Transverse colon (tissue), 4 donors: Measurements from ENCODE around the gene SLC25A6. TPM values are rescaled to one million over a fixed set of nuclear protein-coding genes. Genes with fewer than 3 reads are reported as not detected.
A peak's percentile ranks its signal among the peaks of the same experiment; 100 is the strongest.

Experiments
- DNase-seq: peaks from one replicate; pipeline ENCODE4 v3.0.0-alpha.2; 2019
- H3K27ac ChIP-seq, 4 donors: fragments of 200-600 bp; sonication (generic); 2 replicates each; pipeline ENCODE4 v1.5.1; 2016 to 2018; ENCODE audit warnings: inconsistent platforms in 4 of 4
- H3K27me3 ChIP-seq: fragments of 200-600 bp; sonication (generic); 2 replicates; pipeline ENCODE4 v1.5.1; 2017; ENCODE audit warnings: inconsistent platforms
- H3K36me3 ChIP-seq, 4 donors: fragments of 200-600 bp; sonication (generic); 2 replicates each; pipeline ENCODE4 v1.5.1; 2017 to 2019; ENCODE audit warnings: inconsistent platforms in 4 of 4
- H3K4me1 ChIP-seq, 4 donors: fragments of 200-600 bp; sonication (generic); 2 replicates each; pipeline ENCODE4 v1.5.1; 2017 to 2020; ENCODE audit warnings: inconsistent platforms in 4 of 4
- H3K4me3 ChIP-seq, 4 donors: fragments of 200-600 bp; sonication (generic); 1 replicate in 1 of 4; 2 replicates in 3 of 4; pipeline versions ENCODE4 v1.5.1 to v1.6.1; 2017 to 2019; ENCODE audit warnings: inconsistent platforms in 4 of 4
- H3K9me3 ChIP-seq, 2 donors: fragments of 200-600 bp; sonication (generic); 2 replicates each; pipeline ENCODE4 v1.5.1; 2017 to 2019; ENCODE audit warnings: inconsistent platforms in 2 of 2
- EP300 ChIP-seq: sonication (generic); formaldehyde crosslinking; IDR thresholded peaks from one replicate; pipeline ENCODE4 v1.6.1; 2017; ENCODE audit warnings: antibody characterized with exemption, low read depth
- POLR2A ChIP-seq: fragments of 450-650 bp; IDR thresholded peaks from one replicate; pipeline ENCODE4 v1.6.1; 2016; ENCODE audit warnings: antibody characterized with exemption, mild to moderate bottlenecking, moderate library complexity
- POLR2AphosphoS5 ChIP-seq, 3 donors: sonication (generic); formaldehyde crosslinking; IDR thresholded peaks; one replicate each; pipeline ENCODE4 v1.6.1; 2016; ENCODE audit warnings: antibody characterized with exemption in 3 of 3
- WGBS, 2 donors: methylation state at CpG; one replicate each; pipeline ENCODE4 v1.1.5; 2018; ENCODE audit warnings: low coverage in 1 of 2; 5-methylcytosine and 5-hydroxymethylcytosine counted together
- in situ Hi-C, 4 donors: fragments of 200-750 bp; cut with MboI; loops; one replicate each; pipeline versions ENCODE4 v1.15.0 to v1.15.1; 2017; ENCODE audit warnings: low sequenced_read_pairs in 3 of 4, low pct_ligation_motif_present in 1 of 4, low pct_unique_long_range_greater_than_20kb in 1 of 4
- intact Hi-C: fragments of 100-400 bp; cut with DNase I; formaldehyde crosslinking; loops from one replicate; pipeline ENCODE4 v1.15.1; 2023; ENCODE audit warnings: low total_unique reads
- total RNA-seq, 4 donors: library from RNA; depleted of rRNA; stranded (reverse); fragments of >200 nt; gene quantifications; one replicate each; pipeline ENCODE4 v1.1.0, GENCODE V29; 2016
- TF ChIP-seq, protein P1 (sequence below), 5 experiments: fragments of 200-600 bp in 3 of 5; fragments of 450-650 bp in 2 of 5; sonication (generic) in 3 of 5; IDR thresholded peaks; 1 replicate in 2 of 5; 2 replicates in 3 of 5; pipeline ENCODE4 v1.5.1; 2016 to 2017; ENCODE audit warnings: antibody characterized with exemption in 5 of 5, inconsistent platforms in 3 of 5, mild to moderate bottlenecking in 2 of 5, moderate library complexity in 1 of 5

Gene SLC25A6
- total RNA-seq, 4 donors from 2014 or later = 473 to 699 (median 574) TPM

DNA sequence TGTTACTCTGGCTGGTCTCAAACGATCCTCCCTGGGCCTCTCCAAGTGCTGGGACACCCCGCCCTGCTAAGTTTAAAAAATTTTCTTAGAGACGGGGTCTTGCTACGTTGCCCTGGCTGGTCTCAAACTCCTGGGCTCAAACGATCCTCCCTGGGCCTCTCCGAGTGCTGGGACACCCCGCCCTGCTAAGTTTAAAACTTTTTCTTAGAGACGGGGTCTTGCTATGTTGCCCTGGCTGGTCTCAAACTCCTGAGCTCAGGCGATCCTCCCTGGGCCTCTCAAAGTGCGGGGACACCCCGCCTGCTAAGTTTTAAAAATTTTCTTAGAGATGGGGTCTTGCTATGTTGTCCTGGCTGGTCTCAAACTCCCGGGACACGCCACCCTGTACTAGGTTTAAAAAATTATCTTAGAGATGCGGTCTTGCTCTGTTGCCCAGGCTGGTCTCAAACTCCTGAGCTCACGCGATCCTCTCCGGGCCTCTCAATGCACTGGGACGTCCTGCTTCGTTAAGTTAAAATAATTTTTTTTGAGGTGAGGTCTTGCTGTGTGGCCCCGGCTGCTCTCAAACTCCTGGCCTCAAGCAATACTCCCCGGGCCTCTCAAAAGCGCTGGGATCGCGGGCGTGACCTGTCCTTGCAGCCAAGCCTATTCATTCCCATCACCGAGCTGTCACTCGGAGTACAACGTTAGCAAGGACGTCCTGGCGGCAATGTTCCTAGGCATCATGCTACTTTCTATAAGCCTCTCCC, 1.1 kb downstream of the SLC25A6 start:
- Histone ChIP-seq H3K36me3 (peaks cover 1 to 45% (median 25%) of the 10 kb centered on the region in 4 donors), H3K9me3 (no peaks in the 10 kb centered on the region), H3K4me1 (peaks cover 10 to 43% (median 34%) of the 10 kb centered on the region in 4 donors), H3K27me3 (no peaks in the 10 kb centered on the region), H3K27ac (peak overlapping the region; percentile 96 to 100 (median 98)), H3K4me3 (peak overlapping the region; percentile 84 to 98 (median 96))
- in situ Hi-C loops = loop anchor here in 1 of 4 donors (25.0 kb wide), 1 partner anchor 197 kb away; the partner anchor contains the start of gene AKAP17A
- TF ChIP-seq POLR2A = no peak
- no peak for TF ChIP-seq EP300
- TF ChIP-seq, protein P1, sequence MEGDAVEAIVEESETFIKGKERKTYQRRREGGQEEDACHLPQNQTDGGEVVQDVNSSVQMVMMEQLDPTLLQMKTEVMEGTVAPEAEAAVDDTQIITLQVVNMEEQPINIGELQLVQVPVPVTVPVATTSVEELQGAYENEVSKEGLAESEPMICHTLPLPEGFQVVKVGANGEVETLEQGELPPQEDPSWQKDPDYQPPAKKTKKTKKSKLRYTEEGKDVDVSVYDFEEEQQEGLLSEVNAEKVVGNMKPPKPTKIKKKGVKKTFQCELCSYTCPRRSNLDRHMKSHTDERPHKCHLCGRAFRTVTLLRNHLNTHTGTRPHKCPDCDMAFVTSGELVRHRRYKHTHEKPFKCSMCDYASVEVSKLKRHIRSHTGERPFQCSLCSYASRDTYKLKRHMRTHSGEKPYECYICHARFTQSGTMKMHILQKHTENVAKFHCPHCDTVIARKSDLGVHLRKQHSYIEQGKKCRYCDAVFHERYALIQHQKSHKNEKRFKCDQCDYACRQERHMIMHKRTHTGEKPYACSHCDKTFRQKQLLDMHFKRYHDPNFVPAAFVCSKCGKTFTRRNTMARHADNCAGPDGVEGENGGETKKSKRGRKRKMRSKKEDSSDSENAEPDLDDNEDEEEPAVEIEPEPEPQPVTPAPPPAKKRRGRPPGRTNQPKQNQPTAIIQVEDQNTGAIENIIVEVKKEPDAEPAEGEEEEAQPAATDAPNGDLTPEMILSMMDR (IDR thresholded peaks at IDR 0.05) = no peak
- DNase-seq = peak; percentile 13
- intact Hi-C loops = no loop called here
- 44 to 61% methylated on average over 10 to 30 of the region's 30 CpGs for WGBS, 2 donors

DNA sequence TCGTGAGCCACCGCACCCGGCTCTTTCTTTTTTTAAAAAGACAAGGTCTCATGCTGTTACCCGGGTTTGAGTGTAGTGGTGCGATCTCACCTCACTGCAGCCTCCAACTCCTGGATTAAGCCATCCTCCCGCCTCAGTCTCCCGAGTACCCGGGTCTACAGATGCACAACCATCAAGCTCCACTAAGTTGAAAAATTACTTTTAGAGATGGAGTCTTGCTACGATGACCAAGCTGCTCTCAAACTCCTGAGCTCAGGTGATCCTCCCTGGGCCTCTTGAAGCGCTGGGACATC, 2.0 kb downstream of the SLC25A6 start:
- peaks cover 1 to 53% (median 29%) of the 10 kb centered on the region in 4 donors for H3K36me3 ChIP-seq
- WGBS, 2 donors = 91% methylated on average over 10 of the region's 10 CpGs; no CpG with 5 or more reads in 1 of the 2 donors
- no peak for DNase-seq
- peaks cover 10 to 43% (median 34%) of the 10 kb centered on the region in 4 donors for H3K4me1 ChIP-seq
- no peaks in the 10 kb centered on the region for H3K9me3 ChIP-seq
- intact Hi-C loops = no loop called here
- H3K27me3 ChIP-seq = no peaks in the 10 kb centered on the region
- in situ Hi-C loops = loop anchor here in 1 of 4 donors (25.0 kb wide), 1 partner anchor 197 kb away; the partner anchor contains the start of gene AKAP17A
- H3K27ac ChIP-seq = no peak overlapping the region
- TF ChIP-seq, protein P1 (IDR thresholded peaks at IDR 0.05) = no peak
- TF ChIP-seq POLR2AphosphoS5 (IDR thresholded peaks at IDR 0.05) = no peak
- no peak for TF ChIP-seq POLR2A
- no peak for TF ChIP-seq EP300
- H3K4me3 ChIP-seq = peak overlapping the region in 1 of 4 donors; percentile 95

GRCh38 chrX:1389181-1389992, 2.5 kb downstream of the SLC25A6 start:
- H3K4me3 ChIP-seq = no peak overlapping the region
- no peaks in the 10 kb centered on the region for H3K27me3 ChIP-seq
- intact Hi-C loops = no loop called here
- no peaks in the 10 kb centered on the region for H3K9me3 ChIP-seq
- H3K27ac ChIP-seq = no peak overlapping the region
- DNase-seq = no peak
- H3K36me3 ChIP-seq = peaks cover 1 to 55% (median 32%) of the 10 kb centered on the region in 4 donors
- TF ChIP-seq, protein P1 (IDR thresholded peaks at IDR 0.05) = no peak
- TF ChIP-seq POLR2AphosphoS5 (IDR thresholded peaks at IDR 0.05) (no peak), EP300 (no peak), POLR2A (no peak)
- peaks cover 10 to 43% (median 34%) of the 10 kb centered on the region in 4 donors for H3K4me1 ChIP-seq
- WGBS, 2 donors = 93% methylated on average over 48 of the region's 51 CpGs; no CpG with 5 or more reads in 1 of the 2 donors
- in situ Hi-C loops = loop anchor here in 1 of 4 donors (25.0 kb wide), 1 partner anchor 198 kb away; the partner anchor contains the start of gene AKAP17A

GRCh38 chrX:1388651-1389050, 3.3 kb downstream of the SLC25A6 start:
- H3K27me3 ChIP-seq = no peaks in the 10 kb centered on the region
- H3K36me3 ChIP-seq = peaks cover 1 to 55% (median 32%) of the 10 kb centered on the region in 4 donors
- H3K9me3 ChIP-seq = no peaks in the 10 kb centered on the region
- no peak overlapping the region for H3K4me3 ChIP-seq
- TF ChIP-seq POLR2A (no peak), POLR2AphosphoS5 (IDR thresholded peaks at IDR 0.05) (no peak), EP300 (no peak)
- TF ChIP-seq, protein P1 (IDR thresholded peaks at IDR 0.05) = no peak
- DNase-seq = no peak
- H3K27ac ChIP-seq = no peak overlapping the region
- WGBS, 2 donors = 40 to 87% methylated on average over 2 to 4 of the region's 4 CpGs
- intact Hi-C loops (no loop called here), in situ Hi-C loops (loop anchor here in 1 of 4 donors (25.0 kb wide), 1 partner anchor 199 kb away; the partner anchor contains the start of gene AKAP17A)
- peaks cover 10 to 38% (median 33%) of the 10 kb centered on the region in 4 donors for H3K4me1 ChIP-seq
